ENCODE measurements around the gene EXOC7.

EXOC7 gene

GRCh38 chr17:76085731-76086366 is 17.7 kb downstream of the EXOC7 start:
- H3K4me3 ChIP-seq (ENCODE audit: low read depth, low read length) = no peak overlapping the region
- TF ChIP-seq CTCF (conservative IDR thresholded peaks at IDR 0.05; ENCODE audit: low read depth, low read length) = no peak
- DNase-seq (ENCODE audit: low read depth) = no peak

GRCh38 chr17:76085066-76085730 is 18.4 kb downstream of the EXOC7 start:
- no peak for DNase-seq (ENCODE audit: low read depth)
- no peak overlapping the region for H3K4me3 ChIP-seq (ENCODE audit: low read depth, low read length)
- no peak for TF ChIP-seq CTCF (conservative IDR thresholded peaks at IDR 0.05; ENCODE audit: low read depth, low read length)

GRCh38 chr17:76083536-76084182 is 19.9 kb downstream of the EXOC7 start:
- no peak for DNase-seq (ENCODE audit: low read depth)
- H3K4me3 ChIP-seq (ENCODE audit: low read depth, low read length) = no peak overlapping the region
- TF ChIP-seq CTCF (conservative IDR thresholded peaks at IDR 0.05; ENCODE audit: low read depth, low read length) = no peak

- no peak for TF ChIP-seq CTCF (conservative IDR thresholded peaks at IDR 0.05; ENCODE audit: low read depth, low read length)
- H3K4me3 ChIP-seq (ENCODE audit: low read depth, low read length) = no peak overlapping the region
- DNase-seq (ENCODE audit: low read depth) = no peak
Measured at GRCh38 chr17:76082326-76083251, 21.0 kb downstream of the EXOC7 start.

GRCh38 chr17:76081295-76082210 is 22.0 kb downstream of the EXOC7 start:
- no peak overlapping the region for H3K4me3 ChIP-seq (ENCODE audit: low read depth, low read length)
- TF ChIP-seq CTCF (conservative IDR thresholded peaks at IDR 0.05; ENCODE audit: low read depth, low read length) = no peak
- no peak for DNase-seq (ENCODE audit: low read depth)

GRCh38 chr17:76080768-76081287 is 22.8 kb downstream of the EXOC7 start:
- TF ChIP-seq CTCF (conservative IDR thresholded peaks at IDR 0.05; ENCODE audit: low read depth, low read length) = no peak
- H3K4me3 ChIP-seq (ENCODE audit: low read depth, low read length) = no peak overlapping the region
- no peak for DNase-seq (ENCODE audit: low read depth)

All from choroid plexus epithelial cell (primary cell).